AG10803 (cell line): Measurements from ENCODE around the gene FREM1.
A peak's percentile ranks its signal among the peaks of the same experiment; 100 is the strongest.

ENCODE experiments used
- DNase-seq: peaks from one replicate; pipeline ENCODE4 v3.0.0; 2010; ENCODE audit warnings: low read depth
- H3K4me3 ChIP-seq: 2 replicates; pipeline ENCODE4 v1.5.1; 2011; ENCODE audit warnings: mild to moderate bottlenecking, low read length, control low read depth
- CTCF ChIP-seq: conservative IDR thresholded peaks from 2 replicates; pipeline ENCODE4 v1.5.1; 2011; ENCODE audit warnings: mild to moderate bottlenecking, low read length, control low read depth, inconsistent platforms

FREM1 gene

GRCh38 chr9:14693251-14693861, 216.9 kb downstream of the FREM1 start, which contains the start of gene ZDHHC21:
Gene ZDHHC21 (minus strand): TSS chr9:14693432. CDS start chr9:14674340, 19,092 bp downstream.
- peak; percentile 63 for DNase-seq
- TF ChIP-seq CTCF, result no peak
- peak within 1 kb of the TSS; percentile 89 for H3K4me3 ChIP-seq

- H3K4me3 ChIP-seq, result peak overlapping the region; percentile 89
- DNase-seq, result peak; percentile 9
- TF ChIP-seq CTCF, result no peak
Measured at GRCh38 chr9:14692470-14693250, 217.6 kb downstream of the FREM1 start.

GRCh38 chr9:14690948-14691730, 219.1 kb downstream of the FREM1 start:
- H3K4me3 ChIP-seq, result no peak overlapping the region
- DNase-seq, result no peak
- TF ChIP-seq CTCF, result no peak

- H3K4me3 ChIP-seq, result no peak overlapping the region
- no peak for TF ChIP-seq CTCF
- peak; percentile 65 for DNase-seq
Measured at GRCh38 chr9:14687042-14687719, 223.0 kb downstream of the FREM1 start.

GRCh38 chr9:14686168-14686567, 224.1 kb downstream of the FREM1 start:
- no peak for DNase-seq
- TF ChIP-seq CTCF, result no peak
- no peak overlapping the region for H3K4me3 ChIP-seq
